ENCODE measurements around the gene PPIG.
"Not testable (repeated sequence)": the region's sequence is repeated elsewhere in the genome, so short reads cannot be mapped to it uniquely, and the experiment has no call there.

PPIG gene

GRCh38 chr2:169562519-169562918 is 21.6 kb upstream of the PPIG start:
- in situ Hi-C loops (cut with HindIII; ENCODE audit: low sequenced_read_pairs): no loop called here
- no peak for TF ChIP-seq CTCF (IDR thresholded peaks at IDR 0.05; ENCODE audit: low read depth, low read length, missing control alignments)
- H3K4me3 ChIP-seq (ENCODE audit: low read depth, low read length): no peak overlapping the region
- no peak for DNase-seq (ENCODE audit: low read depth)

GRCh38 chr2:169565686-169566085 is 18.5 kb upstream of the PPIG start:
- DNase-seq (ENCODE audit: low read depth): no peak
- no peak overlapping the region for H3K4me3 ChIP-seq (ENCODE audit: low read depth, low read length)
- in situ Hi-C loops (cut with HindIII; ENCODE audit: low sequenced_read_pairs): no loop called here
- TF ChIP-seq CTCF (IDR thresholded peaks at IDR 0.05; ENCODE audit: low read depth, low read length, missing control alignments): no peak

GRCh38 chr2:169569948-169570347 is 14.2 kb upstream of the PPIG start:
- no peak overlapping the region for H3K4me3 ChIP-seq (ENCODE audit: low read depth, low read length)
- in situ Hi-C loops (cut with HindIII; ENCODE audit: low sequenced_read_pairs): no loop called here
- no peak for DNase-seq (ENCODE audit: low read depth)
- TF ChIP-seq CTCF (IDR thresholded peaks at IDR 0.05; ENCODE audit: low read depth, low read length, missing control alignments): no peak

GRCh38 chr2:169570752-169571151 is 13.4 kb upstream of the PPIG start:
- in situ Hi-C loops (cut with HindIII; ENCODE audit: low sequenced_read_pairs); DNase-seq (ENCODE audit: low read depth); H3K4me3 ChIP-seq (ENCODE audit: low read depth, low read length): not testable (repeated sequence)

- TF ChIP-seq CTCF (IDR thresholded peaks at IDR 0.05; ENCODE audit: low read depth, low read length, missing control alignments): no peak
- no peak for DNase-seq (ENCODE audit: low read depth)
- no peak overlapping the region for H3K4me3 ChIP-seq (ENCODE audit: low read depth, low read length)
- in situ Hi-C loops (cut with HindIII; ENCODE audit: low sequenced_read_pairs): no loop called here
Observed at GRCh38 chr2:169571571-169571970, 12.6 kb upstream of the PPIG start.

GRCh38 chr2:169572189-169572588 is 12.0 kb upstream of the PPIG start:
- in situ Hi-C loops (cut with HindIII; ENCODE audit: low sequenced_read_pairs): no loop called here
- no peak overlapping the region for H3K4me3 ChIP-seq (ENCODE audit: low read depth, low read length)
- TF ChIP-seq CTCF (IDR thresholded peaks at IDR 0.05; ENCODE audit: low read depth, low read length, missing control alignments): no peak
- DNase-seq (ENCODE audit: low read depth): no peak

GRCh38 chr2:169572821-169573159 is 11.4 kb upstream of the PPIG start:
- no peak for TF ChIP-seq CTCF (IDR thresholded peaks at IDR 0.05; ENCODE audit: low read depth, low read length, missing control alignments)
- DNase-seq (ENCODE audit: low read depth): no peak
- in situ Hi-C loops (cut with HindIII; ENCODE audit: low sequenced_read_pairs): no loop called here
- H3K4me3 ChIP-seq (ENCODE audit: low read depth, low read length): peak overlapping the region; percentile 57

Measured in astrocyte of the cerebellum (primary cell).